HEK293T (cell line): Measurements from ENCODE around the gene CD3G.
"Not testable (repeated sequence)": the region's sequence is repeated elsewhere in the genome, so short reads cannot be mapped to it uniquely, and the experiment has no call there.

ENCODE experiments used
- CTCF ChIA-PET: fragments of 350-600 bp; formaldehyde crosslinking; extraction: SDS; loops from one replicate; lab custom pipeline; 2021; ENCODE audit warnings: antibody characterized with exemption, inconsistent platforms; lab: Yijun Ruan, JAX
- POLR2A ChIA-PET: fragments of 350-600 bp; formaldehyde crosslinking; extraction: SDS; loops from one replicate; lab custom pipeline; 2020; ENCODE audit warnings: antibody characterized with exemption, inconsistent platforms; lab: Yijun Ruan, JAX
- DNase-seq: peaks from one replicate; pipeline ENCODE4 v3.0.0; 2012; ENCODE audit warnings: mixed read lengths; ENCODE audit errors: extremely low spot score
- ARNT ChIP-seq: fragments of 450-650 bp; IDR thresholded peaks from 2 replicates; pipeline ENCODE4 v1.6.1; 2017; ENCODE audit warnings: mild to moderate bottlenecking
- BHLHE40 ChIP-seq: fragments of 450-650 bp; IDR thresholded peaks from 2 replicates; pipeline ENCODE4 v1.6.1; 2016; ENCODE audit warnings: mild to moderate bottlenecking, moderate library complexity, borderline replicate concordance
- CTBP1 ChIP-seq: fragments of 450-650 bp; IDR thresholded peaks from 2 replicates; pipeline ENCODE4 v1.6.1; 2016; ENCODE audit warnings: borderline replicate concordance
- ELF4 ChIP-seq: fragments of 450-650 bp; IDR thresholded peaks from 2 replicates; pipeline ENCODE4 v1.6.1; 2017; ENCODE audit warnings: antibody characterized with exemption
- FOXA1 ChIP-seq: fragments of 450-650 bp; IDR thresholded peaks from 2 replicates; pipeline ENCODE4 v1.6.1; 2016; ENCODE audit warnings: mild to moderate bottlenecking
- FOXK2 ChIP-seq: fragments of 450-650 bp; IDR thresholded peaks from 2 replicates; pipeline ENCODE4 v1.6.1; 2016; ENCODE audit warnings: mild to moderate bottlenecking
- FOXM1 ChIP-seq: fragments of 450-650 bp; IDR thresholded peaks from 2 replicates; pipeline ENCODE4 v1.6.1; 2017; ENCODE audit warnings: mild to moderate bottlenecking, borderline replicate concordance
- HDGF ChIP-seq: fragments of 450-650 bp; IDR thresholded peaks from 2 replicates; pipeline ENCODE4 v1.6.1; 2017; ENCODE audit warnings: antibody characterized with exemption, borderline replicate concordance
- L3MBTL2 ChIP-seq: fragments of 450-650 bp; conservative IDR thresholded peaks from 2 replicates; pipeline ENCODE4 v1.6.1; 2016; ENCODE audit warnings: mild to moderate bottlenecking
- LEF1 ChIP-seq: fragments of 450-650 bp; IDR thresholded peaks from 2 replicates; pipeline ENCODE4 v1.6.1; 2017; ENCODE audit warnings: mild to moderate bottlenecking, borderline replicate concordance
- NFRKB ChIP-seq: fragments of 450-650 bp; IDR thresholded peaks from 2 replicates; pipeline ENCODE4 v1.6.1; 2016; ENCODE audit warnings: mild to moderate bottlenecking, moderate library complexity
- SP1 ChIP-seq: fragments of 450-650 bp; IDR thresholded peaks from 2 replicates; pipeline ENCODE4 v1.6.1; 2017
- SUZ12 ChIP-seq: fragments of 450-650 bp; IDR thresholded peaks from 2 replicates; pipeline ENCODE4 v1.6.1; 2016; ENCODE audit warnings: mild to moderate bottlenecking
- TARDBP ChIP-seq: fragments of 450-650 bp; IDR thresholded peaks from 2 replicates; pipeline ENCODE4 v1.6.1; 2016
- ZNF384 ChIP-seq: fragments of 450-650 bp; IDR thresholded peaks from 2 replicates; pipeline ENCODE4 v1.6.1; 2016
- TF ChIP-seq, protein P1 (sequence below): fragments of 450-650 bp; IDR thresholded peaks from 2 replicates; pipeline ENCODE4 v1.6.1; 2016

Gene CD3G

DNA sequence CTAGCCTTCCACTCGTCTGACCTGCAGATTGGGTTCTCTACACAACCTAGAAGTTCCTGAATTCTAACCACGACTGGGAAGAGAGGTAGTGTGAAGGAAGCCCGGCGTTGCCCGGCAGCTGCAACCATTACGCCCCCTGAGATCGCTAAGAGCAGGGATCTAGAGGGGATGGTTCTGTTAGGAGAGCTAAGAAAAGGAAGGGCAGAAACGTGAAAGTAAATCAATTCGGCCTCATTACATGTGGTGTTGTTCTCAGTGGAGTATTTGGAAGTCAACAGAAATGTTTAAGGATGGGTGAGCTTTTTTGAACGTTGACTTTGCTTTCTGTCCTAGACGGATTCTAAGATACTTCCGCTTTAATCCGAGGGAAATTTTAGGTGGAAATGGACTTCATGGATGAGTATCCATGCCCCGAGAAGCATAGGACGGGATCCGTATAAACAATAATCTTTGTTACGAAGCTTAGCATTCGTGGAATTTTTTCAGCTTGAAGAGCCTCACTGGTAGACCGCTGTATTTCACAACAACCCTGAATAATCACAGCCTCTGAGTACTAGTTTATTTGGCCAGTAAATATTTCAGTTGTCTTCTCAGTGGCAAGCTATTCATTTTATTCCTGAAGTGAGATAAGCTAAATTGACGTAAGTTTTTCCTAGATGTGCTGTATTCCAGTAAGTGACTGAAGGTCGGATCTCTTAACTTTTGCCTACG lies 57.9 kb downstream of the CD3G start:
- DNase-seq = no peak
- ChIA-PET CTCF (no interaction called here), POLR2A (interaction anchor here (0.7 to 1.9 kb wide), 4 partner anchors 11 to 33 kb away, joined by 3 to 8 read pairs (median 6); no protein-coding TSS in a partner anchor)
- no peak for TF ChIP-seq HDGF
- TF ChIP-seq, protein P1, sequence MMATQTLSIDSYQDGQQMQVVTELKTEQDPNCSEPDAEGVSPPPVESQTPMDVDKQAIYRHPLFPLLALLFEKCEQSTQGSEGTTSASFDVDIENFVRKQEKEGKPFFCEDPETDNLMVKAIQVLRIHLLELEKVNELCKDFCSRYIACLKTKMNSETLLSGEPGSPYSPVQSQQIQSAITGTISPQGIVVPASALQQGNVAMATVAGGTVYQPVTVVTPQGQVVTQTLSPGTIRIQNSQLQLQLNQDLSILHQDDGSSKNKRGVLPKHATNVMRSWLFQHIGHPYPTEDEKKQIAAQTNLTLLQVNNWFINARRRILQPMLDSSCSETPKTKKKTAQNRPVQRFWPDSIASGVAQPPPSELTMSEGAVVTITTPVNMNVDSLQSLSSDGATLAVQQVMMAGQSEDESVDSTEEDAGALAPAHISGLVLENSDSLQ = no peak
- no peak for TF ChIP-seq FOXA1
- no peak for TF ChIP-seq TARDBP
- TF ChIP-seq L3MBTL2 = no peak
- no peak for TF ChIP-seq FOXK2
- no peak for TF ChIP-seq BHLHE40
- TF ChIP-seq SUZ12 = no peak
- TF ChIP-seq SP1 = no peak
- TF ChIP-seq ARNT = no peak
- TF ChIP-seq FOXM1 = no peak
- no peak for TF ChIP-seq NFRKB
- TF ChIP-seq CTBP1 = no peak
- TF ChIP-seq ELF4 = no peak
- TF ChIP-seq LEF1 = no peak
- TF ChIP-seq ZNF384 = no peak

DNA sequence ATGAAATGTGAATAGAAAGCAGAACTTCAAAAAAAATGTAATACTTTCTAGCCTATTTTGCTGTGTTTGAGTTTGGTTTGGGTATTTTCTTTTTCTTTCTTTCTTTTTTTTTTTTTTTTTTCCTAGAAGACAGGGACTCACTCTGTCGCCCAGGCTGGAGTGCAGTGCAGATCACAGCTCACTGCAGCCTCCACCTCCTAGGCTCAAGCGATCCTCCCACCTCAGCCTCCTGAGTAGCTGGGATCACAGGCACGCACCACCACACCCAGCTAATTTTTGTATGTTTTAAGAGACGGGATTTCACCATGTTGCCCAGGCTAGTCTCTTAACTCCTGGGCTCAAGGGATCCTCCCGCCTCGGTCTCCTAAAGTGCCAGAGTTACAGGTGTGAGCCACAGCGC lies 58.5 kb downstream of the CD3G start:
- POLR2A ChIA-PET = interaction anchor here (0.7 to 1.9 kb wide), 4 partner anchors 10 to 33 kb away, joined by 3 to 8 read pairs (median 6); no protein-coding TSS in a partner anchor
- DNase-seq, CTCF ChIA-PET: not testable (repeated sequence)
